CD14-positive monocyte (primary cell): Measurements from ENCODE around the gene ZNF512. TPM values are rescaled to one million over a fixed set of nuclear protein-coding genes. Genes with fewer than 3 reads are reported as not detected.

Experiments used
- DNase-seq, 3 donors: peaks; one replicate each; pipeline ENCODE4 v3.0.0-alpha.2; 2011 to 2022
- H2AFZ ChIP-seq: 2 replicates; pipeline ENCODE4 v1.6.0; 2012; ENCODE audit warnings: mild to moderate bottlenecking, low read depth, low read length, inconsistent platforms; ENCODE audit not compliant: insufficient read depth, poor library complexity, severe bottlenecking
- H3K27ac ChIP-seq, 2 donors: 1 replicate in 1 of 2; 2 replicates in 1 of 2; pipeline ENCODE4 v1.5.1; 2012 to 2013; ENCODE audit warnings: low read length in 2 of 2, control low read depth in 1 of 2, inconsistent platforms in 1 of 2, low read depth in 1 of 2, mild to moderate bottlenecking in 1 of 2
- H3K27me3 ChIP-seq, 2 donors: one replicate each; pipeline versions ENCODE4 v1.6.0 to v1.6.1; 2011 to 2013; ENCODE audit warnings: low read length in 2 of 2; ENCODE audit not compliant: control insufficient read depth in 2 of 2, insufficient read depth in 2 of 2
- H3K36me3 ChIP-seq, 2 donors: replicated peaks in 1 of 2; 1 replicate in 1 of 2; 2 replicates in 1 of 2; pipeline versions ENCODE4 v1.5.1 to v1.6.1; 2012 to 2013; ENCODE audit warnings: low read length in 2 of 2, control low read depth in 1 of 2, inconsistent platforms in 1 of 2, mild to moderate bottlenecking in 1 of 2; ENCODE audit not compliant: insufficient read depth in 2 of 2, control insufficient read depth in 1 of 2
- H3K4me1 ChIP-seq, 2 donors: 1 replicate in 1 of 2; 2 replicates in 1 of 2; pipeline versions ENCODE4 v1.5.1 to v1.6.1; 2012 to 2013; ENCODE audit warnings: low read length in 2 of 2, control low read depth in 1 of 2, inconsistent platforms in 1 of 2, mild to moderate bottlenecking in 1 of 2, moderate library complexity in 1 of 2; ENCODE audit not compliant: insufficient read depth in 2 of 2, control insufficient read depth in 1 of 2
- H3K4me2 ChIP-seq: replicated peaks from 2 replicates; pipeline ENCODE3; 2012; ENCODE audit warnings: low read length, moderate library complexity, mild to moderate bottlenecking; ENCODE audit not compliant: poor library complexity, severe bottlenecking; ENCODE audit errors: extremely low read depth
- H3K4me3 ChIP-seq, 3 experiments: fragments of 200-600 bp in 1 of 3; sonication (generic) in 1 of 3; replicated peaks in 1 of 3; 1 replicate in 2 of 3; 2 replicates in 1 of 3; pipeline ENCODE4 v1.5.1; 2011 to 2013; ENCODE audit warnings: low read length in 3 of 3, mild to moderate bottlenecking in 3 of 3, control low read depth in 2 of 3, low read depth in 2 of 3, inconsistent platforms in 1 of 3, moderate library complexity in 1 of 3
- H3K79me2 ChIP-seq: 2 replicates; pipeline ENCODE4 v1.6.0; 2012; ENCODE audit warnings: mild to moderate bottlenecking, control low read depth, inconsistent platforms, low read length, moderate library complexity; ENCODE audit not compliant: insufficient read depth
- H3K9ac ChIP-seq: 2 replicates; pipeline ENCODE4 v1.6.0; 2017; ENCODE audit warnings: low read length, mild to moderate bottlenecking; ENCODE audit not compliant: insufficient read depth, poor library complexity, severe bottlenecking
- H3K9me3 ChIP-seq, 2 donors: replicated peaks in 1 of 2; 1 replicate in 1 of 2; 2 replicates in 1 of 2; pipeline versions ENCODE4 v1.5.1 to v1.6.1; 2012 to 2013; ENCODE audit warnings: low read length in 2 of 2, control low read depth in 1 of 2; ENCODE audit not compliant: control insufficient read depth in 1 of 2, insufficient read depth in 1 of 2
- H4K20me1 ChIP-seq: 2 replicates; pipeline ENCODE4 v1.6.0; 2012; ENCODE audit warnings: mild to moderate bottlenecking, low read length, control low read depth, moderate library complexity; ENCODE audit not compliant: insufficient read depth
- H3K27ac Mint-ChIP-seq, 7 donors: one replicate each; pipeline ENCODE4 v1.8.0; 2020; ENCODE audit warnings: mild to moderate bottlenecking in 7 of 7, mixed read lengths in 7 of 7, moderate library complexity in 6 of 7, inconsistent platforms in 2 of 7
- H3K27me3 Mint-ChIP-seq, 3 donors: one replicate each; pipeline ENCODE4 v1.8.0; 2021 to 2022; ENCODE audit warnings: low read depth in 3 of 3, mild to moderate bottlenecking in 3 of 3, mixed read lengths in 3 of 3, moderate library complexity in 3 of 3, inconsistent platforms in 1 of 3
- H3K36me3 Mint-ChIP-seq, 2 donors: one replicate each; pipeline ENCODE4 v1.8.0; 2020; ENCODE audit warnings: mixed read lengths in 2 of 2, inconsistent platforms in 1 of 2, mild to moderate bottlenecking in 1 of 2
- H3K4me1 Mint-ChIP-seq: one replicate; pipeline ENCODE4 v1.8.0; 2020; ENCODE audit warnings: mild to moderate bottlenecking, mixed read lengths
- H3K4me3 Mint-ChIP-seq, 2 donors: one replicate each; pipeline ENCODE4 v1.8.0; 2020; ENCODE audit warnings: mild to moderate bottlenecking in 2 of 2, mixed read lengths in 2 of 2, moderate library complexity in 1 of 2
- H3K9me3 Mint-ChIP-seq, 7 donors: one replicate each; pipeline ENCODE4 v1.8.0; 2020 to 2022; ENCODE audit warnings: mixed read lengths in 7 of 7, mild to moderate bottlenecking in 6 of 7, moderate library complexity in 6 of 7, inconsistent platforms in 2 of 7
- CTCF ChIP-seq: fragments of 200-600 bp; IDR thresholded peaks from one replicate; pipeline ENCODE4 v1.8.0; 2022; ENCODE audit warnings: antibody characterized with exemption, mild to moderate bottlenecking
- WGBS: methylation state at CpG from one replicate; pipeline ENCODE4 v1.1.5; 2013; ENCODE audit warnings: missing lambda C conversion rate; ENCODE audit not compliant: insufficient coverage; 5-methylcytosine and 5-hydroxymethylcytosine counted together
- intact Hi-C, 2 donors: fragments of 100-400 bp; cut with micrococcal nuclease; formaldehyde crosslinking; loops; one replicate each; pipeline versions ENCODE4 v1.15.0 to v1.15.1; 2023
- polyA plus RNA-seq, 3 donors: library from polyadenylated mRNA; depleted of rRNA in 1 of 3; unstranded in 2 of 3; stranded (reverse) in 1 of 3; fragments of 300-500 nt in 2 of 3; fragments of >200 nt in 1 of 3; fragmentation: Illumina TruSeq in 2 of 3; gene quantifications; 1 replicate in 2 of 3; 2 replicates in 1 of 3; pipeline ENCODE4 v1.2.3, GENCODE V29; 2012 to 2021

Gene ZNF512
- polyA plus RNA-seq, 3 donors = 6.7 to 13.1 (median 12.8) TPM

GRCh38 chr2:27613985-27614384 is 31.1 kb downstream of the ZNF512 start:
- H3K36me3 ChIP-seq = peaks cover 72 to 92% of the 10 kb centered on the region in 2 donors
- H3K27ac ChIP-seq = no peak overlapping the region
- no peak overlapping the region for H2AFZ ChIP-seq
- no peak overlapping the region for H3K4me2 ChIP-seq
- no peak for DNase-seq
- H3K4me1 ChIP-seq = no peaks in the 10 kb centered on the region
- no peaks in the 10 kb centered on the region for H3K27me3 ChIP-seq
- Mint-ChIP-seq H3K36me3 (peaks cover 63 to 83% of the 10 kb centered on the region in 2 donors), H3K4me3 (no peak overlapping the region), H3K9me3 (no peaks in the 10 kb centered on the region), H3K27me3 (no peaks in the 10 kb centered on the region), H3K27ac (peak overlapping the region in 1 of 7 donors; percentile 7), H3K4me1 (no peaks in the 10 kb centered on the region)
- intact Hi-C loops = no loop called here
- no CpG with 5 or more reads among the region's 2 CpGs for WGBS
- no peaks in the 10 kb centered on the region for H4K20me1 ChIP-seq
- H3K9me3 ChIP-seq = no peaks in the 10 kb centered on the region
- H3K4me3 ChIP-seq = no peak overlapping the region
- TF ChIP-seq CTCF = no peak
- no peak overlapping the region for H3K9ac ChIP-seq
- no peaks in the 10 kb centered on the region for H3K79me2 ChIP-seq

GRCh38 chr2:27615316-27615715 is 32.5 kb downstream of the ZNF512 start:
- H3K4me1 Mint-ChIP-seq = no peaks in the 10 kb centered on the region
- no peak overlapping the region for H2AFZ ChIP-seq
- H3K79me2 ChIP-seq = no peaks in the 10 kb centered on the region
- H3K4me3 Mint-ChIP-seq = no peak overlapping the region
- no peak for DNase-seq
- no peaks in the 10 kb centered on the region for H3K9me3 Mint-ChIP-seq
- H4K20me1 ChIP-seq = no peaks in the 10 kb centered on the region
- H3K4me1 ChIP-seq = no peaks in the 10 kb centered on the region
- no peak overlapping the region for H3K4me3 ChIP-seq
- H3K4me2 ChIP-seq = no peak overlapping the region
- H3K27me3 ChIP-seq = no peaks in the 10 kb centered on the region
- intact Hi-C loops = no loop called here
- H3K9me3 ChIP-seq = no peaks in the 10 kb centered on the region
- TF ChIP-seq CTCF = no peak
- H3K27ac ChIP-seq = no peak overlapping the region
- no peaks in the 10 kb centered on the region for H3K27me3 Mint-ChIP-seq
- H3K27ac Mint-ChIP-seq = peak overlapping the region in 1 of 7 donors; percentile 11
- 98% methylated on average over 3 of the region's 3 CpGs for WGBS
- peaks cover 67 to 94% of the 10 kb centered on the region in 2 donors for H3K36me3 ChIP-seq
- H3K36me3 Mint-ChIP-seq = peaks cover 63 to 83% of the 10 kb centered on the region in 2 donors
- no peak overlapping the region for H3K9ac ChIP-seq
